T follicular helper cell (primary cell): ENCODE results near the gene OARD1.
A peak's percentile ranks its signal among the peaks of the same experiment; 100 is the strongest.

Source experiments
- DNase-seq: peaks from one replicate; pipeline ENCODE4 v3.0.0-alpha.2; 2020; ENCODE audit warnings: low read depth

Gene OARD1

GRCh38 chr6:41047745-41048732 is 24.1 kb downstream of the OARD1 start:
- DNase-seq = no peak

GRCh38 chr6:41047306-41047705 is 24.9 kb downstream of the OARD1 start:
- DNase-seq = no peak

- no peak for DNase-seq
Observed at GRCh38 chr6:41046084-41046483, 26.1 kb downstream of the OARD1 start.

- DNase-seq = no peak
Observed at GRCh38 chr6:41045664-41046063, 26.5 kb downstream of the OARD1 start.

GRCh38 chr6:41043151-41043550 is 29.0 kb downstream of the OARD1 start:
- no peak for DNase-seq

- no peak for DNase-seq
Observed at GRCh38 chr6:41042226-41043055, 29.7 kb downstream of the OARD1 start, which contains the start of gene TSPO2. Gene TSPO2 (plus strand): TSS chr6:41042467. CDS start chr6:41042986, 519 bp downstream.

GRCh38 chr6:41040940-41041536 is 31.1 kb downstream of the OARD1 start:
- DNase-seq = no peak

- no peak for DNase-seq
Observed at GRCh38 chr6:41040101-41040939, 31.8 kb downstream of the OARD1 start.

- peak; percentile 27 for DNase-seq
Observed at GRCh38 chr6:41039060-41039998, 32.8 kb downstream of the OARD1 start, which contains the start of gene UNC5CL. Gene UNC5CL (minus strand): TSS chr6:41039221. CDS start chr6:41035074, 4,147 bp downstream.

GRCh38 chr6:41038205-41038604 is 34.0 kb downstream of the OARD1 start:
- DNase-seq = no peak

GRCh38 chr6:41037107-41037900 is 34.9 kb downstream of the OARD1 start:
- DNase-seq = no peak

- DNase-seq = no peak
Observed at GRCh38 chr6:41036601-41037000, 35.6 kb downstream of the OARD1 start.

- no peak for DNase-seq
Observed at GRCh38 chr6:41036186-41036585, 36.0 kb downstream of the OARD1 start.

- no peak for DNase-seq
Observed at GRCh38 chr6:41033776-41034175, 38.4 kb downstream of the OARD1 start.

- no peak for DNase-seq
Observed at GRCh38 chr6:41032830-41033229, 39.3 kb downstream of the OARD1 start.

- DNase-seq = no peak
Observed at GRCh38 chr6:41028561-41029412, 43.4 kb downstream of the OARD1 start.

GRCh38 chr6:41027799-41028560 is 44.2 kb downstream of the OARD1 start:
- DNase-seq = peak; percentile 43
